ENCODE measurements around the gene NKAIN2. TPM values are rescaled to one million over a fixed set of nuclear protein-coding genes. Genes with fewer than 3 reads are reported as not detected.

NKAIN2 gene
- total and polyA plus RNA-seq, 2 donors (not counting 3 experiments of a cell fraction or from before 2014, with no cell fraction given) = 0.03 TPM; not detected in 1

GRCh38 chr6:124330197-124330596 is 526.5 kb downstream of the NKAIN2 start:
- intact Hi-C loops (cut with micrococcal nuclease) = no loop called here
- H4K20me1 ChIP-seq (replicated peaks; ENCODE audit: control insufficient read depth, extremely low read depth, insufficient read depth, low read length) = no peaks in the 10 kb centered on the region
- no TSS peak for BruUV-seq (replicated peaks)
- H3K27ac ChIP-seq (ENCODE audit: insufficient read depth, low read depth, low read length) = no peak overlapping the region
- no peaks in the 10 kb centered on the region for H3K36me3 ChIP-seq (ENCODE audit: control insufficient read depth in 2 of 2, extremely low read depth in 1 of 2, insufficient read depth in 2 of 2, low read length in 2 of 2)
- FAIRE-seq (no peak), DNase-seq (ENCODE audit: low read depth, low spot score) (no peak)
- no peaks in the 10 kb centered on the region for H3K4me1 ChIP-seq (ENCODE audit: control insufficient read depth, extremely low read depth, insufficient read depth, low read length)
- no peak overlapping the region for H3K9ac ChIP-seq (replicated peaks; ENCODE audit: extremely low read depth, insufficient read depth, low read length)
- dilution Hi-C loops (cut with MboI; ENCODE audit: extremely low pct_ligation_motif_present, low sequenced_read_pairs) = no loop called here
- CTCF ChIA-PET = no interaction called here
- no peak for TF ChIP-seq POLR2A (IDR thresholded peaks at IDR 0.05; ENCODE audit: low read depth, low read length)
- TF ChIP-seq FOS (IDR thresholded peaks at IDR 0.05; ENCODE audit: borderline replicate concordance, insufficient read depth, low read length) = no peak
- TF ChIP-seq GATA2 (IDR thresholded peaks at IDR 0.05; ENCODE audit: insufficient read depth, insufficient read length, low read depth, low read length) = no peak
- TF ChIP-seq POLR2AphosphoS5 (IDR thresholded peaks at IDR 0.05; ENCODE audit: insufficient read depth, low read depth, low read length) = no peak
- TF ChIP-seq MYC (IDR thresholded peaks at IDR 0.05; ENCODE audit: low read depth, low read length) = no peak
- TF ChIP-seq CTCF (IDR thresholded peaks at IDR 0.05; ENCODE audit: extremely low read depth in 1 of 2, insufficient read depth in 1 of 2, low read depth in 1 of 2, low read length in 2 of 2) = no peak
- TF ChIP-seq JUN (IDR thresholded peaks at IDR 0.05; ENCODE audit: borderline replicate concordance, insufficient read depth, insufficient read length, low read depth) = no peak
- TF ChIP-seq, protein P1, sequence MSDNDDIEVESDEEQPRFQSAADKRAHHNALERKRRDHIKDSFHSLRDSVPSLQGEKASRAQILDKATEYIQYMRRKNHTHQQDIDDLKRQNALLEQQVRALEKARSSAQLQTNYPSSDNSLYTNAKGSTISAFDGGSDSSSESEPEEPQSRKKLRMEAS (IDR thresholded peaks at IDR 0.05; ENCODE audit: insufficient read depth, insufficient read length) = no peak
- TF ChIP-seq EZH2 (IDR thresholded peaks at IDR 0.05; ENCODE audit: borderline replicate concordance, low read depth, low read length, severe bottlenecking) = no peak
- POLR2A ChIA-PET = no interaction called here
- no peaks in the 10 kb centered on the region for H3K79me2 ChIP-seq (ENCODE audit: control insufficient read depth, insufficient read depth, low read length)
- no peaks in the 10 kb centered on the region for H3K27me3 ChIP-seq (ENCODE audit: control insufficient read depth in 2 of 2, insufficient read depth in 2 of 2, low read length in 2 of 2)
- H2AFZ ChIP-seq (ENCODE audit: low read depth, low read length) = no peak overlapping the region
- H3K4me3 ChIP-seq (replicated peaks in 1 of 3; ENCODE audit: insufficient read depth in 1 of 3, low read depth in 1 of 3, low read length in 3 of 3) = no peak overlapping the region
- H3K9me1 ChIP-seq (replicated peaks; ENCODE audit: control insufficient read depth, extremely low read depth, insufficient read depth, low read length) = no peaks in the 10 kb centered on the region
- no peak overlapping the region for H3K4me2 ChIP-seq (ENCODE audit: insufficient read depth, low read length)
- H3K9me3 ChIP-seq (replicated peaks; ENCODE audit: control insufficient read depth, insufficient read depth, low read length) = no peaks in the 10 kb centered on the region
